ENCODE data around the gene CORO1C.

- TF ChIP-seq EZH2 (IDR thresholded peaks at IDR 0.05; ENCODE audit: insufficient read depth, poor library complexity, severe bottlenecking) = no peak
- TF ChIP-seq EZH2phosphoT487 (IDR thresholded peaks at IDR 0.05; ENCODE audit: insufficient read depth, low read depth) = no peak
Observed at GRCh38 chr12:108599541-108599940, 131.8 kb downstream of the CORO1C start.
